Forelimb muscle (tissue), 1 donor: ENCODE results near the gene RNLS. TPM values are rescaled to one million over a fixed set of nuclear protein-coding genes. Genes with fewer than 3 reads are reported as not detected.

Experiments
- DNase-seq: peaks from one replicate; pipeline ENCODE4 v3.0.0-alpha.2; 2013; ENCODE audit warnings: low read depth
- polyA plus RNA-seq: library from polyadenylated mRNA; unstranded; fragments of 120-200 nt; gene quantifications from one replicate; pipeline ENCODE4 v1.2.1, GENCODE V29; 2013; ENCODE audit not compliant: insufficient read length

The RNLS gene
- polyA plus RNA-seq, 1 donor, result 2.1 TPM

- no peak for DNase-seq
These were observed 152.0 kb downstream of the RNLS start for GRCh38 chr10:88431103-88431502.

GRCh38 chr10:88428976-88429375, 154.1 kb downstream of the RNLS start:
- no peak for DNase-seq

GRCh38 chr10:88428442-88428841, 154.7 kb downstream of the RNLS start:
- no peak for DNase-seq

- no peak for DNase-seq
These were observed 156.1 kb downstream of the RNLS start for GRCh38 chr10:88427024-88427423.

GRCh38 chr10:88424881-88425280, 158.2 kb downstream of the RNLS start:
- no peak for DNase-seq

GRCh38 chr10:88423732-88424131, 159.4 kb downstream of the RNLS start:
- DNase-seq, result no peak

- DNase-seq, result no peak
These were observed 161.5 kb downstream of the RNLS start for GRCh38 chr10:88421590-88421989.

GRCh38 chr10:88418871-88419270, 164.2 kb downstream of the RNLS start:
- no peak for DNase-seq

GRCh38 chr10:88417387-88418030, 165.6 kb downstream of the RNLS start:
- DNase-seq, result no peak

- DNase-seq, result no peak
These were observed 166.3 kb downstream of the RNLS start for GRCh38 chr10:88416801-88417200.

- DNase-seq, result no peak
These were observed 167.5 kb downstream of the RNLS start for GRCh38 chr10:88415533-88416130.

- no peak for DNase-seq
These were observed 169.7 kb downstream of the RNLS start for GRCh38 chr10:88413412-88413811.

- DNase-seq, result no peak
These were observed 171.3 kb downstream of the RNLS start for GRCh38 chr10:88411772-88412349.

- DNase-seq, result no peak
These were observed 173.3 kb downstream of the RNLS start for GRCh38 chr10:88409824-88410223.

GRCh38 chr10:88409236-88409635, 173.9 kb downstream of the RNLS start:
- no peak for DNase-seq

GRCh38 chr10:88408096-88408495, 175.0 kb downstream of the RNLS start:
- no peak for DNase-seq

GRCh38 chr10:88404133-88404532, 179.0 kb downstream of the RNLS start:
- DNase-seq, result no peak

GRCh38 chr10:88401671-88402347, 181.3 kb downstream of the RNLS start:
- DNase-seq, result no peak

- no peak for DNase-seq
These were observed 183.9 kb downstream of the RNLS start for GRCh38 chr10:88399240-88399639.

GRCh38 chr10:88395677-88396076, 187.4 kb downstream of the RNLS start:
- DNase-seq, result no peak

- no peak for DNase-seq
These were observed 190.9 kb downstream of the RNLS start for GRCh38 chr10:88392222-88392621.

- no peak for DNase-seq
These were observed 193.1 kb downstream of the RNLS start for GRCh38 chr10:88390041-88390440.

GRCh38 chr10:88389456-88389855, 193.7 kb downstream of the RNLS start:
- DNase-seq, result peak; percentile 49
